ENCODE measurements around the gene TAPT1. TPM values are rescaled to one million over a fixed set of nuclear protein-coding genes. Genes with fewer than 3 reads are reported as not detected.

The TAPT1 gene
- total RNA-seq, 1 donor from 2014 or later, result 34.8 TPM

GRCh38 chr4:16261313-16261878 lies 35.1 kb upstream of the TAPT1 start:
- Mint-ChIP-seq H3K27ac (no peak overlapping the region), H3K27me3 (no peaks in the 10 kb centered on the region), H3K9me3 (no peaks in the 10 kb centered on the region), H3K4me1 (ENCODE audit: unreplicated experiment) (no peaks in the 10 kb centered on the region), H3K36me3 (peaks cover 18% of the 10 kb centered on the region), H3K4me3 (no peak overlapping the region)
- TF ChIP-seq, protein P1, sequence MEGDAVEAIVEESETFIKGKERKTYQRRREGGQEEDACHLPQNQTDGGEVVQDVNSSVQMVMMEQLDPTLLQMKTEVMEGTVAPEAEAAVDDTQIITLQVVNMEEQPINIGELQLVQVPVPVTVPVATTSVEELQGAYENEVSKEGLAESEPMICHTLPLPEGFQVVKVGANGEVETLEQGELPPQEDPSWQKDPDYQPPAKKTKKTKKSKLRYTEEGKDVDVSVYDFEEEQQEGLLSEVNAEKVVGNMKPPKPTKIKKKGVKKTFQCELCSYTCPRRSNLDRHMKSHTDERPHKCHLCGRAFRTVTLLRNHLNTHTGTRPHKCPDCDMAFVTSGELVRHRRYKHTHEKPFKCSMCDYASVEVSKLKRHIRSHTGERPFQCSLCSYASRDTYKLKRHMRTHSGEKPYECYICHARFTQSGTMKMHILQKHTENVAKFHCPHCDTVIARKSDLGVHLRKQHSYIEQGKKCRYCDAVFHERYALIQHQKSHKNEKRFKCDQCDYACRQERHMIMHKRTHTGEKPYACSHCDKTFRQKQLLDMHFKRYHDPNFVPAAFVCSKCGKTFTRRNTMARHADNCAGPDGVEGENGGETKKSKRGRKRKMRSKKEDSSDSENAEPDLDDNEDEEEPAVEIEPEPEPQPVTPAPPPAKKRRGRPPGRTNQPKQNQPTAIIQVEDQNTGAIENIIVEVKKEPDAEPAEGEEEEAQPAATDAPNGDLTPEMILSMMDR (conservative IDR thresholded peaks at IDR 0.05), result no peak
- no peak for DNase-seq (ENCODE audit: extremely low spot score, unreplicated experiment)

DNA sequence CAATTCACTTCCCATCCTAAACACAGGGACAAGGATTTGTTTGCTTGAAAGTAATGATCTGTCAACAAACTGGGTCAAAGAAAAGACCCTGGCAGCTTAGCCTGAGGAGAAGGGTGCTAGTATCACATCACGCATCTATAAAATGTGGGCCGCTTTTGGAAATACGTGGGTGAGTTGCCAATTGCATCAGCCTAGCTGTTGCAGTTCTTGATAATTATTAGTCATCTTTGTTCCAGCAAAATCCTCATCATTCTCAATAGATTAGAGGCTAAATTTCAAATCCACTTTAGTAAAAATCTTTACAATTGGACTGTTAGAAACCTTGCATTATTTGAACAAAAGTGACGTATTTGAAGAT lies 33.6 kb upstream of the TAPT1 start:
- Mint-ChIP-seq H3K27me3 (no peaks in the 10 kb centered on the region), H3K27ac (no peak overlapping the region), H3K9me3 (no peaks in the 10 kb centered on the region), H3K4me1 (ENCODE audit: unreplicated experiment) (no peaks in the 10 kb centered on the region), H3K4me3 (no peak overlapping the region), H3K36me3 (peaks cover 30% of the 10 kb centered on the region)
- TF ChIP-seq, protein P1 (conservative IDR thresholded peaks at IDR 0.05), result no peak
- DNase-seq (ENCODE audit: extremely low spot score, unreplicated experiment), result no peak

DNA sequence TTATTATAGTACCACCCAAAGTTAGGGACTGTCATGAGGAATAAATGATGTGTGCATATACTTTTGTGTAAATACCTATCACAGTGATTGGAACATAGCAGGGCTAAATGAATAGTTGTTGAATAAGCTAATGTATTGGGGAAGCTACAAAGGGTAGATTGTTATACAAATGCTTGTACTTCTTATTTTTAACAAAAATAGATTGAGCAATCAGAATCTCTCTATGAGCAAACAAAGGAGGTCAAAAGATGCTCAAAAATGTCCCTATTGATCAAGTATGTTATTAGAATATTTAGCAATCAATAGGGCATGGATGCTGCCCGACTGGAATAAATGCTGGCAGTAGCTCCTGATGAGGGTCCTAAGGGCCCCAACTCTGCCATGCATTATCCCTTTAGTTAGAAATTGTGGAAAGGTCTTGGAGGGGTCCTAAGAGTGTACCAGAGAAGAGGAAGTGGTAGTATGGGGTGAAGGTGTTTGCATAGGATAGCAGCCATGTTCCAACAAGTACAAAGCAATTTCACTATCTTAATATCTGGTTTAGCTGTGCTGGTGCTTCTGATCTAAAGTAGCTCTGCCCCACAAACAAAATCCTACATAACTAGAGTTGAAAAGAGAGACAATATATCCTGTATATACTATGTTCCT lies 33.1 kb upstream of the TAPT1 start:
- Mint-ChIP-seq H3K36me3 (peaks cover 30% of the 10 kb centered on the region), H3K27me3 (no peaks in the 10 kb centered on the region), H3K4me3 (no peak overlapping the region), H3K27ac (no peak overlapping the region), H3K4me1 (ENCODE audit: unreplicated experiment) (no peaks in the 10 kb centered on the region), H3K9me3 (no peaks in the 10 kb centered on the region)
- TF ChIP-seq, protein P1 (conservative IDR thresholded peaks at IDR 0.05), result no peak
- no peak for DNase-seq (ENCODE audit: extremely low spot score, unreplicated experiment)

GRCh38 chr4:16257611-16258010 lies 31.3 kb upstream of the TAPT1 start:
- H3K27ac Mint-ChIP-seq, result no peak overlapping the region
- DNase-seq (ENCODE audit: extremely low spot score, unreplicated experiment), result no peak
- no peaks in the 10 kb centered on the region for H3K27me3 Mint-ChIP-seq

GRCh38 chr4:16256343-16256742 lies 30.1 kb upstream of the TAPT1 start:
- TF ChIP-seq, protein P1 (conservative IDR thresholded peaks at IDR 0.05), result no peak
- Mint-ChIP-seq H3K9me3 (no peaks in the 10 kb centered on the region), H3K4me3 (no peak overlapping the region), H3K4me1 (ENCODE audit: unreplicated experiment) (no peaks in the 10 kb centered on the region), H3K27ac (no peak overlapping the region), H3K27me3 (no peaks in the 10 kb centered on the region), H3K36me3 (peaks cover 51% of the 10 kb centered on the region)
- no peak for DNase-seq (ENCODE audit: extremely low spot score, unreplicated experiment)

More at GRCh38 chr4:16257611-16258010, 31.3 kb upstream of the TAPT1 start:
- Mint-ChIP-seq H3K36me3 (peaks cover 47% of the 10 kb centered on the region), H3K4me1 (ENCODE audit: unreplicated experiment) (no peaks in the 10 kb centered on the region), H3K9me3 (no peaks in the 10 kb centered on the region), H3K4me3 (no peak overlapping the region)
- TF ChIP-seq, protein P1 (conservative IDR thresholded peaks at IDR 0.05), result no peak

All from type B pancreatic cell (in vitro differentiated cells).